ENCODE data around the gene ATP9A.

DNA sequence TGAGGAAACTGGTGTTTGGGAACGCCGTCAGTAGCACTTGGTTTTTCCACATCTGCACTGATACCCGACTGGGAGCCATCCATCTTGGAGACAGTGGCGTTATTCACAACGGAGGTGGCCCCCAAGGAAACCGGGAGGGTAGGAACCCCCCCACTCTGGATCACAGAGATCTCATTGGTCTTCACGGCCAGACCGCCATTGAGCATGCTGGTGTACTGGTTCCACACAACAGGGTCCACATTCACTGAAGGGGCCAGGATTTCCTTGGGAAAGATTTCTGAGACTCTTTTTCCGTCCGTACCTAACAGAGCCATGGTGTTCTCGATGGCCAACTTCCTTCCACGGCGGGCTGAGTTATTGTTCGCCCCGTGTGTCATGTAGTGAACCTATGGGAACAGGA, 16.1 kb upstream of the ATP9A start:
- TF ChIP-seq, protein P1, sequence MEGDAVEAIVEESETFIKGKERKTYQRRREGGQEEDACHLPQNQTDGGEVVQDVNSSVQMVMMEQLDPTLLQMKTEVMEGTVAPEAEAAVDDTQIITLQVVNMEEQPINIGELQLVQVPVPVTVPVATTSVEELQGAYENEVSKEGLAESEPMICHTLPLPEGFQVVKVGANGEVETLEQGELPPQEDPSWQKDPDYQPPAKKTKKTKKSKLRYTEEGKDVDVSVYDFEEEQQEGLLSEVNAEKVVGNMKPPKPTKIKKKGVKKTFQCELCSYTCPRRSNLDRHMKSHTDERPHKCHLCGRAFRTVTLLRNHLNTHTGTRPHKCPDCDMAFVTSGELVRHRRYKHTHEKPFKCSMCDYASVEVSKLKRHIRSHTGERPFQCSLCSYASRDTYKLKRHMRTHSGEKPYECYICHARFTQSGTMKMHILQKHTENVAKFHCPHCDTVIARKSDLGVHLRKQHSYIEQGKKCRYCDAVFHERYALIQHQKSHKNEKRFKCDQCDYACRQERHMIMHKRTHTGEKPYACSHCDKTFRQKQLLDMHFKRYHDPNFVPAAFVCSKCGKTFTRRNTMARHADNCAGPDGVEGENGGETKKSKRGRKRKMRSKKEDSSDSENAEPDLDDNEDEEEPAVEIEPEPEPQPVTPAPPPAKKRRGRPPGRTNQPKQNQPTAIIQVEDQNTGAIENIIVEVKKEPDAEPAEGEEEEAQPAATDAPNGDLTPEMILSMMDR (conservative IDR thresholded peaks at IDR 0.05; ENCODE audit: low read depth, low read length): no peak
- TF ChIP-seq EZH2 (IDR thresholded peaks at IDR 0.05; ENCODE audit: low read length, unreplicated experiment) (no peak), EZH2phosphoT487 (IDR thresholded peaks at IDR 0.05; ENCODE audit: borderline replicate concordance, low read length) (no peak)

Data from PC-3 (cell line).